Measurements from ENCODE around the gene BMPR1B. TPM values are rescaled to one million over a fixed set of nuclear protein-coding genes. Genes with fewer than 3 reads are reported as not detected.

BMPR1B gene
- total and polyA plus RNA-seq, 2 of the 4 experiments (the other 2 are of a cell fraction), result 0.24 to 0.90 TPM

DNA sequence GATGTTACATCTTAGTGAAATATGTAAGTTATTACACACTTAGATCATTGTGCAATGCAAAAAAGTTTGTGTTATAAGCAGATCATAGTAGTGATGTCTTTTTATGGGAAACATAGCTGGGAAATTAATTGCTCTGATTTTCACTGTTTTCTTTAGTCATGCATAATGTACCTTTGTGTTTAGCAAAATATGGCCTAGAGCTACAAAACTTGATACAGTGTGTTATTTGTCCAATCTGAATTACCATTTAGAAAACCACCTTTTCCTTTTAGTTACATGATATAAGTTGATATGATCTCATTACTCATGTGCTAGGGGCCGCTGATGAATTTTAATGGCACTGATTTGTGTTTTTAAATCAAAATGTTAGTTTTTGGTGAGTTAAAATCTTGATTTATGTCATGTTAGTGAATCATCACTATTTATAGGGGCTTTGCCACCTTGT lies 2.0 kb downstream of the BMPR1B start:
- no peak for ATAC-seq (ENCODE audit: low read depth)

More for the DNA sequence above, 2.0 kb downstream of the BMPR1B start:
- Histone ChIP-seq H2BK15ac (ENCODE audit: low read depth, low read length) (no peak overlapping the region), H4K91ac (ENCODE audit: insufficient read depth, low read depth, low read length) (no peak overlapping the region), H3K9me3 (ENCODE audit: control insufficient read depth, insufficient read depth, low read length) (no peaks in the 10 kb centered on the region), H2AK5ac (ENCODE audit: low read depth, low read length) (no peak overlapping the region), H2AK9ac (replicated peaks; ENCODE audit: low read depth, low read length, poor library complexity) (no peak overlapping the region), H2BK20ac (ENCODE audit: low read depth, low read length) (no peak overlapping the region), H3K14ac (replicated peaks; ENCODE audit: low read depth, low read length) (no peak overlapping the region), H3K23ac (ENCODE audit: low read depth, low read length) (no peak overlapping the region), H3K79me1 (ENCODE audit: low read depth in 1 of 2, low read length in 2 of 2) (no peaks in the 10 kb centered on the region), H3K18ac (ENCODE audit: low read depth, low read length) (no peak overlapping the region), H3K36me3 (ENCODE audit: control insufficient read depth, insufficient read depth, low read length) (no peaks in the 10 kb centered on the region), H3K9me1 (ENCODE audit: insufficient read depth, low read length) (no peaks in the 10 kb centered on the region), H2AFZ (replicated peaks; ENCODE audit: low read length, poor library complexity) (no peak overlapping the region), H3K27ac (ENCODE audit: insufficient read depth, low read length) (no peak overlapping the region), H3K56ac (ENCODE audit: extremely low read depth, insufficient read depth, low read length) (no peak overlapping the region), H3K4me3 (ENCODE audit: insufficient read depth, low read depth, low read length) (no peak overlapping the region), H3K4me1 (ENCODE audit: control insufficient read depth, insufficient read depth, low read length) (no peaks in the 10 kb centered on the region), H4K20me1 (ENCODE audit: insufficient read depth, low read length) (no peaks in the 10 kb centered on the region), H3K27me3 (ENCODE audit: control insufficient read depth, insufficient read depth, low read length) (peaks cover 27% of the 10 kb centered on the region), H3K9ac (ENCODE audit: low read depth, low read length) (no peak overlapping the region), H4K8ac (ENCODE audit: low read depth in 2 of 2, low read length in 2 of 2) (no peak overlapping the region), H3K4me2 (ENCODE audit: low read depth, low read length) (no peak overlapping the region), H3K4ac (ENCODE audit: low read depth, low read length) (no peak overlapping the region), H4K5ac (ENCODE audit: low read depth, low read length) (no peak overlapping the region), H2BK5ac (ENCODE audit: low read depth, low read length, poor library complexity, severe bottlenecking) (no peak overlapping the region), H2BK120ac (ENCODE audit: low read depth, low read length) (no peak overlapping the region)
- no CpG with 5 or more reads among the region's 1 CpG for WGBS, 2 experiments (ENCODE audit: extremely low coverage in 2 of 2, insufficient read length in 1 of 2)
- in situ Hi-C loops (cut with MboI; ENCODE audit: low sequenced_read_pairs) (loop anchor here (25.0 kb wide), 1 partner anchor 353 kb away; no protein-coding TSS in a partner anchor), dilution Hi-C loops (cut with HindIII; ENCODE audit: low sequenced_read_pairs, unreplicated experiment) (no loop called here), intact Hi-C loops (cut with micrococcal nuclease) (loop anchor here (2.0 to 5.0 kb wide), 2 partner anchors 121 to 137 kb away; no protein-coding TSS in a partner anchor)
- ChIA-PET CTCF (no interaction called here), POLR2A (ENCODE audit: unreplicated experiment) (no interaction called here)
- DNase-seq, result no peak
- no TSS peak for BruUV-seq (replicated peaks)
- TF ChIP-seq RCOR1 (IDR thresholded peaks at IDR 0.05; ENCODE audit: insufficient replicate concordance, low read length) (no peak), CEBPB (IDR thresholded peaks at IDR 0.05; ENCODE audit: low read depth, low read length) (peak; percentile 44; the same call in 1 of the 2 replicates)

Measured in IMR-90 (cell line).